Ovary (tissue), 3 donors: Measurements from ENCODE around the gene RAB8B.

ENCODE experiments used
- EP300 ChIP-seq: sonication (generic); formaldehyde crosslinking; IDR thresholded peaks from one replicate; pipeline ENCODE4 v1.6.1; 2017; ENCODE audit warnings: antibody characterized with exemption
- POLR2A ChIP-seq: fragments of 450-650 bp; IDR thresholded peaks from one replicate; pipeline ENCODE4 v1.6.1; 2017; ENCODE audit warnings: antibody characterized with exemption, mild to moderate bottlenecking, moderate library complexity
- TF ChIP-seq, protein P1 (sequence below), 3 donors: fragments of 450-650 bp in 2 of 3; fragments of 200-600 bp in 1 of 3; IDR thresholded peaks; one replicate each; pipeline versions ENCODE4 v1.5.1 to v1.8.0; 2016 to 2022; ENCODE audit warnings: antibody characterized with exemption in 3 of 3, mild to moderate bottlenecking in 1 of 3
- donor health status: DM: no; HTN: no; CAD: no.

DNA sequence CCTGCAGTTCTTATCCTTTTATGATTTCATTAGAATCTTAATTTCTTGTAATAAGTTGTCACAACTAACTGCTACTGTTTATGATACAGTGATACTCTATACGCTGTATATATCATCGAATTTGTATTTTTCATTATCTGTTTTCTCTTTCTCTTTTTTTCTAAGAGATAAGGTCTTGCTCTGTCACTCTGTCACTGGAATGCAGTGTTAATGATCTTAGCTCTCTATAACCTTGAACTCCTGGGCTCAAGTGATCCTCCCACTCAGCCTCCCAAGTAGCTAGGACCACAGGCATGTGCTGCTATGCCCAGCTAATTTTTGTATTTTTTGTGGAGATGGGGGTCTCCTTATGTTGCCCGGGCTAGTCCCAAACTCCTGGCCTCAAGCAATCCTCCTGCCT, 102.8 kb downstream of the RAB8B start:
- TF ChIP-seq, protein P1, sequence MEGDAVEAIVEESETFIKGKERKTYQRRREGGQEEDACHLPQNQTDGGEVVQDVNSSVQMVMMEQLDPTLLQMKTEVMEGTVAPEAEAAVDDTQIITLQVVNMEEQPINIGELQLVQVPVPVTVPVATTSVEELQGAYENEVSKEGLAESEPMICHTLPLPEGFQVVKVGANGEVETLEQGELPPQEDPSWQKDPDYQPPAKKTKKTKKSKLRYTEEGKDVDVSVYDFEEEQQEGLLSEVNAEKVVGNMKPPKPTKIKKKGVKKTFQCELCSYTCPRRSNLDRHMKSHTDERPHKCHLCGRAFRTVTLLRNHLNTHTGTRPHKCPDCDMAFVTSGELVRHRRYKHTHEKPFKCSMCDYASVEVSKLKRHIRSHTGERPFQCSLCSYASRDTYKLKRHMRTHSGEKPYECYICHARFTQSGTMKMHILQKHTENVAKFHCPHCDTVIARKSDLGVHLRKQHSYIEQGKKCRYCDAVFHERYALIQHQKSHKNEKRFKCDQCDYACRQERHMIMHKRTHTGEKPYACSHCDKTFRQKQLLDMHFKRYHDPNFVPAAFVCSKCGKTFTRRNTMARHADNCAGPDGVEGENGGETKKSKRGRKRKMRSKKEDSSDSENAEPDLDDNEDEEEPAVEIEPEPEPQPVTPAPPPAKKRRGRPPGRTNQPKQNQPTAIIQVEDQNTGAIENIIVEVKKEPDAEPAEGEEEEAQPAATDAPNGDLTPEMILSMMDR (IDR thresholded peaks at IDR 0.05) = no peak
- no peak for TF ChIP-seq POLR2A
- TF ChIP-seq EP300 = no peak
